Measurements from ENCODE around the gene FASN. TPM values are rescaled to one million over a fixed set of nuclear protein-coding genes. Genes with fewer than 3 reads are reported as not detected.

FASN gene
- total and polyA plus RNA-seq, 2 donors (not counting 3 experiments of a cell fraction or from before 2014, with no cell fraction given): 101 to 360 TPM

DNA sequence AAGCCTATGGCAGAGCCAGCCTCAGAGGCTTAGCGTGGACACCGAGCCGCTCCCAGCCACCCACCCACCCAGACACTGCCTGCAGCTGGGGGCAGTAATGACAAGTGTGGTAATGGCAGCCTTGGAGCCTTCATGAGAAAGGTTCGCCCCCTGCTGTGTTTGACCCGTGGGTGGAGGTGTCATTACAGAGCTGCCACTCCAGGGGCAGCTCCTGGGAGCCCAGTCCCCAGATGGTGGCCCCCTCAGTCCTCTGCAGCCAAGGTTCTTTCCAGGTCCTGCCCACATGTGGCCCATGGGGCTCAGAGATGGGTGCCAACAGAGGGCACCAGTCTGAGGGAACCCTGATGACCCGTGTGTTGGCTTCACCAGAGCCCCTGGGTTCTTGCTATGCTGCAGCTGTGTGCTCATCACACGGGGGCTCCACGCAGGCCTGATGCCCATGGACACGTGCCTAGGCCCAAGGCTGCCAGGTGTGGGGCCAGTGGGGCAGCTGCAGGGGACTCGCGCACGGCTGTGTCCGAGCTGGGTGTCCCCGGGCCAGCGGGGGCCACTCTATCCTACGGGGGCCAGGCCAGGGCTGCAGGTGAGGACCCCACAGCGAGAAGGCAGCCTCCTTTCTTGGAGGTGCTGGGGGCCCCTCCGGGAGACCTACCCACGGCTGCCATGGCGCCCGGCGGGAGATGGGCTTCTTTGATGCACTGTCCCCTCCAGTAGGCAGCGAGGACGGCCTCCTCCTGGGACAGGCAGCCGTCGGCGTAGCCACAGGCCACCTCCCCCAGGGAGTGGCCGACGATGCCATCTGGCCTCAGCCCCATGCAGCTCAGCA lies 8.1 kb downstream of the FASN start:
- Histone ChIP-seq H3K9me1 (replicated peaks; ENCODE audit: control insufficient read depth, extremely low read depth, insufficient read depth, low read length) (no peaks in the 10 kb centered on the region), H3K27ac (ENCODE audit: insufficient read depth, low read depth, low read length) (no peak overlapping the region), H3K4me3 (replicated peaks in 1 of 3; ENCODE audit: insufficient read depth in 1 of 3, low read depth in 1 of 3, low read length in 3 of 3) (no peak overlapping the region), H3K36me3 (ENCODE audit: control insufficient read depth in 2 of 2, extremely low read depth in 1 of 2, insufficient read depth in 2 of 2, low read length in 2 of 2) (peaks cover 36 to 78% of the 10 kb centered on the region in 2 experiments), H3K27me3 (ENCODE audit: control insufficient read depth in 2 of 2, insufficient read depth in 2 of 2, low read length in 2 of 2) (no peaks in the 10 kb centered on the region), H3K9ac (replicated peaks; ENCODE audit: extremely low read depth, insufficient read depth, low read length) (no peak overlapping the region), H3K4me1 (ENCODE audit: control insufficient read depth, extremely low read depth, insufficient read depth, low read length) (no peaks in the 10 kb centered on the region), H3K4me2 (ENCODE audit: insufficient read depth, low read length) (no peak overlapping the region), H3K79me2 (ENCODE audit: control insufficient read depth, insufficient read depth, low read length) (peaks cover 28% of the 10 kb centered on the region), H4K20me1 (replicated peaks; ENCODE audit: control insufficient read depth, extremely low read depth, insufficient read depth, low read length) (no peaks in the 10 kb centered on the region), H3K9me3 (replicated peaks; ENCODE audit: control insufficient read depth, insufficient read depth, low read length) (no peaks in the 10 kb centered on the region), H2AFZ (ENCODE audit: low read depth, low read length) (no peak overlapping the region)
- no peak for FAIRE-seq
- dilution Hi-C loops (cut with MboI; ENCODE audit: extremely low pct_ligation_motif_present, low sequenced_read_pairs): no loop called here
- BruUV-seq (replicated peaks): no TSS peak
- DNase-seq (ENCODE audit: low read depth, low spot score): no peak
- POLR2A ChIA-PET: no interaction called here
- CTCF ChIA-PET: interaction anchor here (0.5 to 4.4 kb wide), 2 partner anchors 59 to 183 kb away, joined by 4 to 13 read pairs; partner anchors contain the start of genes CSNK1D and RAC3
- intact Hi-C loops (cut with micrococcal nuclease): no loop called here
- TF ChIP-seq POLR2AphosphoS5 (IDR thresholded peaks at IDR 0.05; ENCODE audit: insufficient read depth, low read depth, low read length): no peak
- TF ChIP-seq, protein P1, sequence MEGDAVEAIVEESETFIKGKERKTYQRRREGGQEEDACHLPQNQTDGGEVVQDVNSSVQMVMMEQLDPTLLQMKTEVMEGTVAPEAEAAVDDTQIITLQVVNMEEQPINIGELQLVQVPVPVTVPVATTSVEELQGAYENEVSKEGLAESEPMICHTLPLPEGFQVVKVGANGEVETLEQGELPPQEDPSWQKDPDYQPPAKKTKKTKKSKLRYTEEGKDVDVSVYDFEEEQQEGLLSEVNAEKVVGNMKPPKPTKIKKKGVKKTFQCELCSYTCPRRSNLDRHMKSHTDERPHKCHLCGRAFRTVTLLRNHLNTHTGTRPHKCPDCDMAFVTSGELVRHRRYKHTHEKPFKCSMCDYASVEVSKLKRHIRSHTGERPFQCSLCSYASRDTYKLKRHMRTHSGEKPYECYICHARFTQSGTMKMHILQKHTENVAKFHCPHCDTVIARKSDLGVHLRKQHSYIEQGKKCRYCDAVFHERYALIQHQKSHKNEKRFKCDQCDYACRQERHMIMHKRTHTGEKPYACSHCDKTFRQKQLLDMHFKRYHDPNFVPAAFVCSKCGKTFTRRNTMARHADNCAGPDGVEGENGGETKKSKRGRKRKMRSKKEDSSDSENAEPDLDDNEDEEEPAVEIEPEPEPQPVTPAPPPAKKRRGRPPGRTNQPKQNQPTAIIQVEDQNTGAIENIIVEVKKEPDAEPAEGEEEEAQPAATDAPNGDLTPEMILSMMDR (IDR thresholded peaks at IDR 0.05; ENCODE audit: extremely low read depth in 1 of 2, insufficient read depth in 1 of 2, low read depth in 1 of 2, low read length in 2 of 2): no peak
